ENCODE data around the gene ACTR3C. TPM values are rescaled to one million over a fixed set of nuclear protein-coding genes. Genes with fewer than 3 reads are reported as not detected.

The ACTR3C gene
- total and polyA plus RNA-seq, 8 donors: 2.3 to 68.7 (median 9.7) TPM

DNA sequence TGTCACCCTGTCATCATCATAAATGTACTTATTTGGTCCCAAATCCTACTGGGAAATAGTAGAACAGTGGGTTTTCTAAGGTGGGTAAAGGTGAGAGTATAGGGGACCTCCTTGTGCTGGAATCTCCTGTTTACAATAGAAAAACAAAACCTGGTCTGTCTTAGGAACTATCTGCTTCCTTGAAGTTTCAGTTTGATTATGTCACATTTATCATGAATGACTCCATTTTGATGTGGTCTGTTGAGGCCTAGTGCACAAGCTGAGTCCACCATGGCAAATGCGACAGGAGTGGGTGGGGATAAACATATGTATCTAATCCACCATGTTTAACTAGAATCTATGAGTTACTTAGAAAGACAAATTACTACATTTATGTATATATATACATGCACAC lies 32.3 kb upstream of the ACTR3C start:
- whole genome bisulfite sequencing, 5 donors: 61 to 81% (median 67%) methylated on average over 1 of the region's 1 CpG
- Histone ChIP-seq H3K4me3 (no peak overlapping the region), H3K9me3 (no peaks in the 10 kb centered on the region), H3K27me3 (no peaks in the 10 kb centered on the region), H3K27ac (peak overlapping the region in 4 of 5 donors; percentile 46 to 68 (median 58)), H3K4me1 (peaks cover 0 to 40% (median 12%) of the 10 kb centered on the region in 4 donors), H3K36me3 (no peaks in the 10 kb centered on the region)
- TF ChIP-seq, protein P1, sequence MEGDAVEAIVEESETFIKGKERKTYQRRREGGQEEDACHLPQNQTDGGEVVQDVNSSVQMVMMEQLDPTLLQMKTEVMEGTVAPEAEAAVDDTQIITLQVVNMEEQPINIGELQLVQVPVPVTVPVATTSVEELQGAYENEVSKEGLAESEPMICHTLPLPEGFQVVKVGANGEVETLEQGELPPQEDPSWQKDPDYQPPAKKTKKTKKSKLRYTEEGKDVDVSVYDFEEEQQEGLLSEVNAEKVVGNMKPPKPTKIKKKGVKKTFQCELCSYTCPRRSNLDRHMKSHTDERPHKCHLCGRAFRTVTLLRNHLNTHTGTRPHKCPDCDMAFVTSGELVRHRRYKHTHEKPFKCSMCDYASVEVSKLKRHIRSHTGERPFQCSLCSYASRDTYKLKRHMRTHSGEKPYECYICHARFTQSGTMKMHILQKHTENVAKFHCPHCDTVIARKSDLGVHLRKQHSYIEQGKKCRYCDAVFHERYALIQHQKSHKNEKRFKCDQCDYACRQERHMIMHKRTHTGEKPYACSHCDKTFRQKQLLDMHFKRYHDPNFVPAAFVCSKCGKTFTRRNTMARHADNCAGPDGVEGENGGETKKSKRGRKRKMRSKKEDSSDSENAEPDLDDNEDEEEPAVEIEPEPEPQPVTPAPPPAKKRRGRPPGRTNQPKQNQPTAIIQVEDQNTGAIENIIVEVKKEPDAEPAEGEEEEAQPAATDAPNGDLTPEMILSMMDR (IDR thresholded peaks at IDR 0.05): no peak
- TF ChIP-seq POLR2A (IDR thresholded peaks at IDR 0.05): no peak
- TF ChIP-seq POLR2AphosphoS5 (IDR thresholded peaks at IDR 0.05): no peak
- no peak for TF ChIP-seq EP300 (IDR thresholded peaks at IDR 0.05)
- peak in 1 of 2 donors; percentile 25 for DNase-seq
- intact Hi-C loops (cut with DNase I; ENCODE audit: low total_unique reads): no loop called here

DNA sequence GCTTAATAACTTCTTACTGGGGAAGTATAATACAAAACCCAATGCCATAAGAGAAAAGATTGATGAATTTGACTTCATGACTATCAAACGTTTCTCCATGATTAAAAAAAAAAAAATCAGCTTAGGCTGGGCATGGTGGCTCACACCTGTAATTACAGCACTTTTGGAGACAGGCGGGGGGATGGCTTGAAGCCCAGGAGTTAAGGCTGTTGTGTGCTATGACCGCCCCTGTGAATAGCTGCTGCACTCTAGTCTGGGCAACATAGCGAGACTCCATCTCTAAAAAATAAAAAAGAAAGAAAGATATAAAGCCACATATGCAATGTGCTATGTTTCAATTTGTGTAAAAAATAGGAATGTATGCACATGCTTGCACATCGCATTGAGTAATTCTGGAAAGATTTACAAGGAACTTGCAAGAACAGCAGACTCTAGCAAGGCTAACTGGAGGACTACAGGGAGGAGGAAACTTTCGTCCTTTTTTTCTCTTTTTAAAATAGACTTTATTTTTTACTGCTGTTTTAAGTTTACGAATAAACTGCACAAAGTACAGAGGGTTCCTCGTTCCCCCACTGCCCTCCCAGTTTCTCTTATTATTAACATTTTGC lies 28.3 kb upstream of the ACTR3C start:
- TF ChIP-seq EP300 (IDR thresholded peaks at IDR 0.05): no peak
- TF ChIP-seq POLR2A (IDR thresholded peaks at IDR 0.05): no peak
- TF ChIP-seq, protein P1 (IDR thresholded peaks at IDR 0.05): no peak
- no peak for TF ChIP-seq POLR2AphosphoS5 (IDR thresholded peaks at IDR 0.05)
- Histone ChIP-seq H3K9me3 (no peaks in the 10 kb centered on the region), H3K4me1 (peaks cover 0 to 27% (median 12%) of the 10 kb centered on the region in 4 donors), H3K27ac (peak overlapping the region in 1 of 5 donors; percentile 10), H3K36me3 (no peaks in the 10 kb centered on the region), H3K27me3 (no peaks in the 10 kb centered on the region), H3K4me3 (no peak overlapping the region)
- no peak for DNase-seq
- 59 to 72% (median 64%) methylated on average over 8 of the region's 8 CpGs for WGBS, 5 donors
- intact Hi-C loops (cut with DNase I; ENCODE audit: low total_unique reads): no loop called here

DNA sequence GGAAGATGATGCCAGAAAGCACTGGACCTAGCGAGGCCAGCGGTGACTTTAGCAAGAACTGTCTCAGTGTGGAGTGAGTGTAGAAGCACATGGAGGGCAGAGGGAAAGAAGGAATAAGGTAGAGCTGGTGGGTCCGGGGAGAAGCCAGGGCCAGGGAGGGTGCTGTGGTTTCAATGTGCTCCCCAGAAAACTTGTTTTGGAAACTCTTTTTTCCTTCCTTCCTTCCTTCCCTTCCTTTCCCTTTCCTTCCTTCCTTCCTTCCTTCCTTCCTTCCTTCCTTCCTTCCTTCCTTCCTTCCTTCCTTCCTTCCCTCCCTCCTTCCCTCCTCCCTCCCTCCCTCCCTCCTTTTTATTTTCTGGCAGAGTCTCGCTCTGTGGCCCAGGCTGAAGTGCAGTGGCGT lies 23.6 kb upstream of the ACTR3C start:
- no peak for TF ChIP-seq EP300 (IDR thresholded peaks at IDR 0.05)
- TF ChIP-seq, protein P1 (IDR thresholded peaks at IDR 0.05): no peak
- no peak for TF ChIP-seq POLR2A (IDR thresholded peaks at IDR 0.05)
- no peak for TF ChIP-seq POLR2AphosphoS5 (IDR thresholded peaks at IDR 0.05)

DNA sequence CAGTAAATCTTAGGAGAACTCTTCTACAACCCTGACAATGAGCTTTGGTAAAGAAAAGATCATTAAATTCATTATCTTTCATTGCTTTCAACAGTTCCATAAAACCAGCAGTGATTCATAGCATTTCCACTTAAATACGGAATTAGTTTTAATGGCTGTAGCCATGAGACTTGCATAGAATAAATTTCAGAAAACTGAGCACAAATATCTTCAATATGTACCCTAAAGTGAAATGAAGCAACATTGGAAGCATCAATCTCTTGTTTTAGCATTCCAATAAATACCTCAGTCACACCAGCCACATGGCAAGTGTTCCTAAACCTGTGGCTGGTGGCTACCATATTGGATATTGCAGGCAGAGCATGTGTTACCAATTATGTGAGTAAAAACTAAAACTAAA lies 21.7 kb upstream of the ACTR3C start:
- H3K36me3 ChIP-seq: no peaks in the 10 kb centered on the region
- H3K4me3 ChIP-seq: no peak overlapping the region
- intact Hi-C loops (cut with DNase I; ENCODE audit: low total_unique reads): no loop called here
- H3K27me3 ChIP-seq: peaks cover 0 to 24% (median 13%) of the 10 kb centered on the region in 3 donors
- H3K9me3 ChIP-seq: peaks cover 0 to 7% (median 0%) of the 10 kb centered on the region in 4 donors
- H3K4me1 ChIP-seq: peaks cover 13 to 25% (median 22%) of the 10 kb centered on the region in 4 donors
- H3K27ac ChIP-seq: no peak overlapping the region
- no peak for TF ChIP-seq EP300 (IDR thresholded peaks at IDR 0.05)
- no peak for TF ChIP-seq POLR2A (IDR thresholded peaks at IDR 0.05)
- TF ChIP-seq, protein P1 (IDR thresholded peaks at IDR 0.05): no peak
- no peak for TF ChIP-seq POLR2AphosphoS5 (IDR thresholded peaks at IDR 0.05)
- no peak for DNase-seq
- WGBS, 5 donors: 89 to 100% (median 94%) methylated on average over 1 of the region's 1 CpG

More for the DNA sequence above, 23.6 kb upstream of the ACTR3C start:
- H3K27me3 ChIP-seq: peaks cover 0 to 6% (median 0%) of the 10 kb centered on the region in 3 donors
- intact Hi-C loops (cut with DNase I; ENCODE audit: low total_unique reads): no loop called here
- no peaks in the 10 kb centered on the region for H3K36me3 ChIP-seq
- no peak overlapping the region for H3K4me3 ChIP-seq
- peaks cover 2 to 10% (median 3%) of the 10 kb centered on the region in 4 donors for H3K4me1 ChIP-seq
- no peak overlapping the region for H3K27ac ChIP-seq
- 85 to 96% (median 92%) methylated on average over 5 of the region's 5 CpGs for WGBS, 5 donors
- peaks cover 0 to 7% (median 0%) of the 10 kb centered on the region in 4 donors for H3K9me3 ChIP-seq
- DNase-seq: no peak

Measured in stomach (tissue), 9 donors.